GM23248 (cell line): ENCODE measurements around the gene EVI2A. TPM values are rescaled to one million over a fixed set of nuclear protein-coding genes. Genes with fewer than 3 reads are reported as not detected.
"Not testable (repeated sequence)": the region's sequence is repeated elsewhere in the genome, so short reads cannot be mapped to it uniquely, and the experiment has no call there.

Experiments
- DNase-seq: peaks from one replicate; pipeline ENCODE4 v3.0.0-alpha.2; 2015
- H2AFZ ChIP-seq: fragments of 200-600 bp; sonication (generic); 2 replicates; pipeline ENCODE4 v1.6.1; 2016; ENCODE audit warnings: antibody characterized with exemption
- H3F3A ChIP-seq: fragments of 200-600 bp; sonication (generic); 2 replicates; pipeline ENCODE4 v1.6.1; 2016; ENCODE audit warnings: mild to moderate bottlenecking, antibody characterized with exemption, mixed run types; ENCODE audit not compliant: insufficient read depth
- H3K27ac ChIP-seq: fragments of 200-600 bp; sonication (generic); 2 replicates; pipeline ENCODE4 v1.5.1; 2016; ENCODE audit warnings: mild to moderate bottlenecking
- H3K27me3 ChIP-seq: fragments of 200-600 bp; sonication (generic); replicated peaks from 2 replicates; pipeline ENCODE4 v1.6.1; 2016; ENCODE audit warnings: mild to moderate bottlenecking; ENCODE audit not compliant: insufficient read depth
- H3K36me3 ChIP-seq: fragments of 200-600 bp; sonication (generic); 2 replicates; pipeline ENCODE4 v1.6.1; 2016; ENCODE audit warnings: low read depth, mild to moderate bottlenecking
- H3K4me1 ChIP-seq: fragments of 200-600 bp; sonication (generic); 2 replicates; pipeline ENCODE4 v1.6.1; 2016; ENCODE audit warnings: mild to moderate bottlenecking; ENCODE audit not compliant: insufficient read depth
- H3K4me2 ChIP-seq: fragments of 200-600 bp; sonication (generic); one replicate; pipeline ENCODE4 v1.6.1; 2016; ENCODE audit warnings: mild to moderate bottlenecking; ENCODE audit not compliant: unreplicated experiment
- H3K4me3 ChIP-seq: fragments of 200-600 bp; sonication (generic); 2 replicates; pipeline ENCODE4 v1.5.1; 2016; ENCODE audit warnings: mild to moderate bottlenecking
- H3K79me2 ChIP-seq: fragments of 200-600 bp; sonication (generic); 2 replicates; pipeline ENCODE4 v1.6.1; 2016; ENCODE audit warnings: mild to moderate bottlenecking; ENCODE audit not compliant: insufficient read depth
- H3K9ac ChIP-seq: fragments of 200-600 bp; sonication (generic); 2 replicates; pipeline ENCODE4 v1.6.1; 2016; ENCODE audit warnings: mild to moderate bottlenecking
- H3K9me2 ChIP-seq: fragments of 200-600 bp; sonication (generic); 2 replicates; pipeline ENCODE4 v1.6.1; 2016; ENCODE audit warnings: mixed run types, mild to moderate bottlenecking, moderate library complexity; ENCODE audit not compliant: insufficient read depth
- H3K9me3 ChIP-seq: fragments of 200-600 bp; sonication (generic); one replicate; pipeline ENCODE4 v1.6.1; 2017; ENCODE audit warnings: low read depth
- H4K20me1 ChIP-seq: fragments of 200-600 bp; sonication (generic); 2 replicates; pipeline ENCODE4 v1.6.0; 2016; ENCODE audit not compliant: insufficient read depth
- EZH2 ChIP-seq: fragments of 200-600 bp; sonication (generic); IDR thresholded peaks from 2 replicates; pipeline ENCODE4 v1.6.1; 2018; ENCODE audit warnings: antibody characterized with exemption, mild to moderate bottlenecking; ENCODE audit not compliant: insufficient read depth, poor library complexity, severe bottlenecking
- EZH2phosphoT487 ChIP-seq: fragments of 200-600 bp; sonication (generic); IDR thresholded peaks from 2 replicates; pipeline ENCODE4 v1.6.1; 2018; ENCODE audit warnings: antibody characterized with exemption, moderate library complexity, mild to moderate bottlenecking, low read depth; ENCODE audit not compliant: insufficient read depth
- WGBS, 2 experiments: methylation state at CpG; one replicate each; pipeline ENCODE4 v1.1.6; 2015 to 2017; ENCODE audit warnings: low lambda C conversion rate in 2 of 2, low coverage in 1 of 2; ENCODE audit errors: missing lambda C conversion rate in 2 of 2; 5-methylcytosine and 5-hydroxymethylcytosine counted together
- in situ Hi-C: fragments of 300-500 bp; cut with MboI; formaldehyde crosslinking; loops from 2 replicates; pipeline ENCODE4 v1.15.0; 2020
- polyA plus RNA-seq: library from polyadenylated mRNA; unstranded; fragments of >200 nt; fragmentation: Nextera tagmentation; extraction: Ambion mirVana; gene quantifications from 2 replicates; pipeline ENCODE4 v1.2.1, GENCODE V29; 2016
- total RNA-seq: library from RNA; depleted of rRNA; stranded (reverse); fragments of >200 nt; shearing (Covaris generic); gene quantifications from 2 replicates; pipeline ENCODE4 v1.2.3, GENCODE V29; 2014

The EVI2A gene
- total and polyA plus RNA-seq, 2 experiments from 2014 or later: 0.40 to 0.86 TPM

DNA sequence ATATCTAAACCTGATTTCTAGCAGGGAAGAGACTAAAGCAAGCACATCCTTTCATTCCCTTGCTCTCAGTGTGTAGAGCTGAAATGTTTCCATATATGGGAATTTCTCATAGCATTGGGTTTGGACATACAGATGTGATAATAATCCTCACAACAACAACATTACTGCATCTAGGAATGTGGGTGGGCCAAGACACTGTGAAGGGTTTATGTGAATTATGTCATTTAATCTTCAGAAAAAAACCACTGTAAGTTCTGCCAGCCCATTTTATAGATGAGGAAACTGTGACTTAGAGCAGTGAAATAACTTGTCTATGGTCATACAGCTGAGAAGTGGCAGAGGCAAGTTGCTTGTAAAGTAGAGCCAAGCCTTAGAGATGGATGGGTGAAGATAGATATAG is 29.6 kb downstream of the EVI2A start:
- Histone ChIP-seq H3K36me3 (peaks cover 7% of the 10 kb centered on the region; the same call in 1 of the 2 replicates), H3K27me3 (no peaks in the 10 kb centered on the region), H3K9ac (no peak overlapping the region), H3K4me3 (no peak overlapping the region), H3K9me2 (no peaks in the 10 kb centered on the region), H3F3A (no peaks in the 10 kb centered on the region), H3K4me2 (no peak overlapping the region), H3K27ac (no peak overlapping the region), H3K79me2 (no peaks in the 10 kb centered on the region), H4K20me1 (no peaks in the 10 kb centered on the region), H2AFZ (no peak overlapping the region), H3K4me1 (no peaks in the 10 kb centered on the region), H3K9me3 (no peaks in the 10 kb centered on the region)
- DNase-seq: no peak
- TF ChIP-seq EZH2phosphoT487: no peak
- no peak for TF ChIP-seq EZH2
- in situ Hi-C loops: no loop called here

DNA sequence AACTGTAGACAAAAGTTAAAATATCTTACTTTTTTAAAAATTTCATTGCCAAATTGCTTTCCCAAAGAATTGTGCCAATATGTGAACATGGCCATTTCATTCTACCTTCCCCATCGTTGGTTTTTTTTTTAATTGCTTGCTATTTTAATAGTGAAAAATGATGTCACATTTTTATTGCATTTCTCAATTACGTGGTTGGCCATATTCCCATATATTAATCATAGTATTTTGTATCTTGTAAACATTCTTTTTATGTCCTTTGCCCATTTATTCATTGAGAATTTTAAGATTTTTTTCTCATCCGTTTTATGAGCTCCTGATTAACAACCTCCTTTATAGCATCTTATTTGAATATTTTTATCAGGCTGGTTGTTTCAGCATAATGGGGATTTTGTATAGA is 31.6 kb downstream of the EVI2A start:
- Histone ChIP-seq H3K36me3 (peaks cover 7% of the 10 kb centered on the region; the same call in 1 of the 2 replicates), H3K27ac (no peak overlapping the region), H3K4me2 (no peak overlapping the region), H4K20me1 (no peaks in the 10 kb centered on the region), H3K9me2 (no peaks in the 10 kb centered on the region), H3K27me3 (no peaks in the 10 kb centered on the region), H3F3A (no peaks in the 10 kb centered on the region), H3K79me2 (no peaks in the 10 kb centered on the region), H2AFZ (no peak overlapping the region), H3K9ac (no peak overlapping the region), H3K4me1 (no peaks in the 10 kb centered on the region), H3K9me3 (no peaks in the 10 kb centered on the region), H3K4me3 (no peak overlapping the region)
- in situ Hi-C loops: no loop called here
- TF ChIP-seq EZH2phosphoT487 (no peak), EZH2 (no peak)
- DNase-seq: peak; percentile 21
- 39 to 52% methylated on average over 3 of the region's 3 CpGs for WGBS, 2 experiments

DNA sequence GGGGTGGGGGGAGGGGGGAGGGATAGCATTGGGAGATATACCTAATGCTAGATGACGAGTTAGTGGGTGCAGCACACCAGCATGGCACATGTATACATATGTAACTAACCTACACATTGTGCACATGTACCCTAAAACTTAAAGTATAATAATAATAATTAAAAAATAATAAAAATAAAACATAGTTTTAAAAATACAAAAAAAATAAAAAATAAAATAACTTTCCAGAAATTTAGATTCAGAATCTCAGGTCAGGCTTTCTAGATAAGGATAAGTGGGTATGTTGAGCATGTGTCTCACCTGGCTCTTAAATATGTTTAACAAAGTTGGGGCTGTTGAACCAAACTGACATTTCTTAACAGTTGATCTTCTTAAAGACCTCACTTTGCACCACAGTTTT is 33.5 kb downstream of the EVI2A start:
- H3F3A ChIP-seq, H3K4me2 ChIP-seq, H3K9me2 ChIP-seq, DNase-seq, H3K4me1 ChIP-seq, H3K4me3 ChIP-seq, H3K36me3 ChIP-seq, H3K79me2 ChIP-seq, H3K27me3 ChIP-seq, H3K9ac ChIP-seq, H2AFZ ChIP-seq, H3K27ac ChIP-seq, in situ Hi-C loops, H4K20me1 ChIP-seq, H3K9me3 ChIP-seq: not testable (repeated sequence)
- 88 to 100% methylated on average over 1 of the region's 1 CpG for WGBS, 2 experiments

DNA sequence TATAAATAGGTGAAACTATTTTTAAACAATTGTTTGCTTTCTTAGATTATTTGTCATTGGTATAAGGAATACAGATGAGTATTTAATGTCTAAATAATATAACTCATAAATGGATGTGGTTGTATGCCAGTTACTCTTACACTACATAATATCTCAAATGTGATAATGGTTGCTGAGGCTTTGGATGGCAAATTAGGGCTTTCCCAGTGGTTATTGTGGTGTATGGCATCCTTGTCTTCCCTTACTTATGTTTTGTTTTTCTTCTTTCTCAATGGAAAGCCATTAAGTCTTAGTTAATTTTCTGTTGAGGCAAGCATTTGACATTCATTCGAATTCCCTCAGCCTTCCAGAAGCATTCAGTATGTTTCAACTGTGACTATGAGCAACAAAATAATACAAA is 34.8 kb downstream of the EVI2A start:
- DNase-seq: no peak
- WGBS, 2 experiments: 97 to 100% methylated on average over 1 of the region's 1 CpG

DNA sequence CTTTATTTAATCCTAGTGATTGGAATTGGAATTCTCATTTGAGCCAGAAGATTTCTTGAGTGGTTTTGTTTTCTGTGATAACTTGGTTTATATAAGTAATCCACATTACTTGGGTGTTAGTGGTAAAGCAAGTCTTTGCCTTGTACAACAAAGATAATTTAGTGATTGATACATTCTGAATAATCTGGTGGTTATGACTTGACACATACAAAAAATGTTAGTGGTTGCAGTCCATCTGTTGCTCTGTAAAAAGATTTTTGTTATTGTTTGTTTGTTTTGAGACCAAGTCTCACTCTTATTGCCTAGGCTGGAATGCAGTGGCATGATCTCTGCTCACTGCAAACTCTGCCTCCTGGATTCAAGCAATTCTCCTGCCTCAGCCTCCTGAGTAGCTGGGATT is 37.6 kb downstream of the EVI2A start:
- DNase-seq: no peak
- H3K27me3 ChIP-seq: no peaks in the 10 kb centered on the region
- TF ChIP-seq EZH2phosphoT487: no peak
- no peak for TF ChIP-seq EZH2
- no peak overlapping the region for H3K4me2 ChIP-seq
- H2AFZ ChIP-seq: no peak overlapping the region
- H3F3A ChIP-seq: no peaks in the 10 kb centered on the region
- H3K79me2 ChIP-seq: no peaks in the 10 kb centered on the region
- no peak overlapping the region for H3K4me3 ChIP-seq
- H3K27ac ChIP-seq: no peak overlapping the region
- no peaks in the 10 kb centered on the region for H3K9me2 ChIP-seq
- peaks cover 6% of the 10 kb centered on the region; the same call in 1 of the 2 replicates for H3K36me3 ChIP-seq
- in situ Hi-C loops: no loop called here
- H3K4me1 ChIP-seq: peaks cover 8% of the 10 kb centered on the region
- no peak overlapping the region for H3K9ac ChIP-seq
- H3K9me3 ChIP-seq: no peaks in the 10 kb centered on the region
- H4K20me1 ChIP-seq: no peaks in the 10 kb centered on the region

More for the DNA sequence above, 34.8 kb downstream of the EVI2A start:
- H3K4me2 ChIP-seq: no peak overlapping the region
- no peak overlapping the region for H3K4me3 ChIP-seq
- H2AFZ ChIP-seq: no peak overlapping the region
- H3K9me3 ChIP-seq: no peaks in the 10 kb centered on the region
- no peak overlapping the region for H3K27ac ChIP-seq
- in situ Hi-C loops: no loop called here
- no peaks in the 10 kb centered on the region for H4K20me1 ChIP-seq
- no peaks in the 10 kb centered on the region for H3F3A ChIP-seq
- H3K9me2 ChIP-seq: no peaks in the 10 kb centered on the region
- no peaks in the 10 kb centered on the region for H3K27me3 ChIP-seq
- no peak overlapping the region for H3K9ac ChIP-seq
- no peak for TF ChIP-seq EZH2phosphoT487
- no peak for TF ChIP-seq EZH2
- no peaks in the 10 kb centered on the region for H3K79me2 ChIP-seq
- H3K36me3 ChIP-seq: peaks cover 8% of the 10 kb centered on the region; the same call in 1 of the 2 replicates
- H3K4me1 ChIP-seq: no peaks in the 10 kb centered on the region
